ENCODE data around the gene SNORC. TPM values are rescaled to one million over a fixed set of nuclear protein-coding genes. Genes with fewer than 3 reads are reported as not detected.

Gene SNORC
- total and polyA plus RNA-seq, 2 of the 13 experiments (the other 11 are each of a cell fraction or from before 2014, with no cell fraction given), result 59.1 to 86.1 TPM

GRCh38 chr2:232873292-232873908 lies 3.3 kb downstream of the SNORC start (continued):
- TF ChIP-seq SNAPC4 (CRISPR knock-in tag; IDR thresholded peaks at IDR 0.05), result no peak
- 0 out of 2 replicates have a peak, but pooled peaks have one; percentile 5 for TF ChIP-seq ZNF768 (CRISPR knock-in tag; IDR thresholded peaks at IDR 0.05)
- no peak for TF ChIP-seq LCORL (IDR thresholded peaks at IDR 0.05)
- TF ChIP-seq LCORL (CRISPR knock-in tag; IDR thresholded peaks at IDR 0.05), result no peak
- no peak for TF ChIP-seq ZNF20 (CRISPR knock-in tag; IDR thresholded peaks at IDR 0.05)
- TF ChIP-seq ZNF773 (CRISPR knock-in tag; IDR thresholded peaks at IDR 0.05; ENCODE audit: borderline replicate concordance), result no peak
- no peak for TF ChIP-seq RFX5 (IDR thresholded peaks at IDR 0.05; ENCODE audit: low read depth, low read length)
- TF ChIP-seq ZNF777 (CRISPR knock-in tag; IDR thresholded peaks at IDR 0.05), result no peak
- no peak for TF ChIP-seq ZFP36 (IDR thresholded peaks at IDR 0.05; ENCODE audit: borderline replicate concordance, low read depth, low read length, partially characterized antibody)
- TF ChIP-seq ESRRA (CRISPR knock-in tag; IDR thresholded peaks at IDR 0.05; ENCODE audit: low read depth), result no peak
- TF ChIP-seq BCLAF1 (IDR thresholded peaks at IDR 0.05), result no peak
- TF ChIP-seq ZNF546 (CRISPR knock-in tag; conservative IDR thresholded peaks at IDR 0.05), result no peak
- no peak for TF ChIP-seq ZNF180 (CRISPR knock-in tag; IDR thresholded peaks at IDR 0.05; ENCODE audit: borderline replicate concordance, low read depth)
- no peak for TF ChIP-seq GMEB1 (CRISPR knock-in tag; IDR thresholded peaks at IDR 0.05; ENCODE audit: borderline replicate concordance)
- no peak for TF ChIP-seq ZNF280B (CRISPR knock-in tag; IDR thresholded peaks at IDR 0.05; ENCODE audit: borderline replicate concordance)
- TF ChIP-seq PLSCR1 (CRISPR knock-in tag; IDR thresholded peaks at IDR 0.05; ENCODE audit: borderline replicate concordance), result no peak
- no peak for TF ChIP-seq PAWR (CRISPR knock-in tag; IDR thresholded peaks at IDR 0.05; ENCODE audit: borderline replicate concordance)
- TF ChIP-seq ZNF619 (CRISPR knock-in tag; IDR thresholded peaks at IDR 0.05), result no peak
